ENCODE results near the gene BCL3.
"Not testable (repeated sequence)": the region's sequence is repeated elsewhere in the genome, so short reads cannot be mapped to it uniquely, and the experiment has no call there.

The BCL3 gene, protein sequence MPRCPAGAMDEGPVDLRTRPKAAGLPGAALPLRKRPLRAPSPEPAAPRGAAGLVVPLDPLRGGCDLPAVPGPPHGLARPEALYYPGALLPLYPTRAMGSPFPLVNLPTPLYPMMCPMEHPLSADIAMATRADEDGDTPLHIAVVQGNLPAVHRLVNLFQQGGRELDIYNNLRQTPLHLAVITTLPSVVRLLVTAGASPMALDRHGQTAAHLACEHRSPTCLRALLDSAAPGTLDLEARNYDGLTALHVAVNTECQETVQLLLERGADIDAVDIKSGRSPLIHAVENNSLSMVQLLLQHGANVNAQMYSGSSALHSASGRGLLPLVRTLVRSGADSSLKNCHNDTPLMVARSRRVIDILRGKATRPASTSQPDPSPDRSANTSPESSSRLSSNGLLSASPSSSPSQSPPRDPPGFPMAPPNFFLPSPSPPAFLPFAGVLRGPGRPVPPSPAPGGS

DNA sequence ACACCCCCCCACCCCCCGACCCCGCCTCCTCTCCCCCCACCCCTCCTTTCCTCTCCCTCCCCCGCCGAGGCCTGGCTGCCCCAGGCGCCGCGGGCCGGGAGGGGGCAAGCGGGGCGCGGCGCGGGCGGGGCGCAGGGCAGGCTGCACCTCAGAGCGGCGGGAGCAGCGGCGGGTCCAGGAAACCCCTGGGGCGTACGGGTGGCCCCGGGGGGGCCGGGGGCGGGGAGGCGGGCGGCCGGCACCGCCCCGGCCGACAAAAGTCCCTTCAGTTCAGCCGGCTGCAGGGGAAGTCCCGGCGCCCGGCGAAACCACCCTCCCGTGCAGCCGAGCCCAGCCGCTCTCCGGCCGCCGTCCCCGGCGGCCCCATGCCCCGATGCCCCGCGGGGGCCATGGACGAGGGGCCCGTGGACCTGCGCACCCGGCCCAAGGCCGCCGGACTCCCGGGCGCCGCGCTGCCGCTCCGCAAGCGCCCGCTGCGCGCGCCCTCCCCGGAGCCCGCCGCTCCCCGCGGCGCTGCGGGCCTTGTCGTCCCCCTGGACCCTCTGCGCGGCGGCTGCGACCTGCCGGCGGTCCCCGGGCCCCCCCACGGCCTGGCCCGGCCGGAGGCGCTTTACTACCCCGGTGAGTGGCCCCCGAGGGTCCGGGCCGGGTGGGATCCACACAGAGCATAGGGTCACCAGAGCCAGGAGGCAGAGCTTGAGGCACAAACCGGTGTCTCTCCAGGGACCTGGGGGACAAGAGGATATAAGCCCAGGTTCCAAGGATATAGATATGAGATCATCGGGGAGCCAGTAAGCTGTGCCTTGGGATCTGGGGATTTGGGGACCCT, at the start of gene BCL3:
Gene BCL3, plus strand, starts transcription at position 283 of the 829 bp plus-strand sequence. Its CDS starts 83 bp downstream, at position 366.
- no peak for DNase-seq (ENCODE audit: low spot score)

GRCh38 chr19:44700547-44700946, 48.0 kb upstream of the BCL3 start:
- DNase-seq (ENCODE audit: low spot score), result no peak

- no peak for DNase-seq (ENCODE audit: low spot score)
Observed at GRCh38 chr19:44701228-44701627, 47.3 kb upstream of the BCL3 start.

DNA sequence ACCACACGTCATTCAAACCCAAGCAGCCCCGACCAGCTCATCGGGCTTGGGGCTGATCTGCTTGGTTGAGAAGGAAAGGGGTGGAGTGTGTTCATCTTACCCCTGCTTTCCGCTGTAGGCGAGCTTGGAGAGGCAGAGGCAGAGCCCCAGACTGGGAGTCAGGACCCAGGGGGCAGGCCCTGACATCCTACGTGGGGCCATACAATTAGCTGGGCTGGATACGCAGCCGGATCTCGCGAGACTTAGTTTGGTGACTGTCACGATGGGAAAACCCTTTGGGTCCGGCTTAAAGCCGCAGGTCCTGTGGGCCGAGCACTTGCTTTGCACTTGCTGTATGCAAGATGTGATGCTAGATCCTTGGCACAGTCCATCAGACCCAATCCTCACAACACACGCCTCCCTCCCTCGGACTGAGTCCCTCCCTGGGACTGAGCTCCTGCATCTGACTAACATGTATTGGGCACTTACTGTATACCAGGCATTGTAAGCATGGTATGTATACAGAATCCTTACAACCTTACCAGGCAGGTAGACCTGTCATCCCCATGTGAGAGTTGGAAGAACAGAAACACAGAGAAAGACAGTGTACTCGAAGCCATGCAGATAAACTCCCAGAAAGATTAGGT, 45.8 kb upstream of the BCL3 start:
- no peak for DNase-seq (ENCODE audit: low spot score)

DNA sequence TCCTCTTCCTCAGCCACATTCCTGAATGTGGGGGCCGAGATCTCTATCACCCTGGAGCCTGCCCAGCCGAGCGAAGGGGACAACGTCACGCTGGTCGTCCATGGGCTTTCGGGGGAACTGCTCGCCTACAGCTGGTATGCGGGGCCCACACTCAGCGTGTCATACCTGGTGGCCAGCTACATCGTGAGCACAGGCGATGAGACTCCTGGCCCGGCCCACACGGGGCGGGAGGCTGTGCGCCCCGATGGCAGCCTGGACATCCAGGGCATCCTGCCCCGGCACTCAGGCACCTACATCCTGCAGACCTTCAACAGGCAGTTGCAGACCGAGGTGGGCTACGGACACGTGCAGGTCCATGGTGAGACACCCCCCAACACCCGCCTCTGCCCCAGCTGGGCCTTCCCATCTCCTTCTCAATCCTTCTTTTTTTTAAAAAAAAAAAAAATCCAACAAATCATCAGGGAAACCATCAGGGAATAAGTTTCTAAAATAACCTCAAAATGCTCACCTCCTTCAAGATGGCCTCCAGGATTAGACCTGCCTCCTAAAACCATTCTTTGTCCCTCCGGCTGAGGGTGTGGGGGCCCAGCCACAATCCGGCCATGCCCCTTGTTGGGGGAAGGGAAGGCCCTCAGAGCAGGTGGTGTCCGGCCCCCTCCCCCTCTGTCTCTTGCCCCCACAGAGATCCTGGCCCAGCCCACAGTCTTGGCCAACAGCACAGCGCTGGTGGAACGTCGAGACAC, 45.0 kb upstream of the BCL3 start:
- DNase-seq (ENCODE audit: low spot score), result no peak

DNA sequence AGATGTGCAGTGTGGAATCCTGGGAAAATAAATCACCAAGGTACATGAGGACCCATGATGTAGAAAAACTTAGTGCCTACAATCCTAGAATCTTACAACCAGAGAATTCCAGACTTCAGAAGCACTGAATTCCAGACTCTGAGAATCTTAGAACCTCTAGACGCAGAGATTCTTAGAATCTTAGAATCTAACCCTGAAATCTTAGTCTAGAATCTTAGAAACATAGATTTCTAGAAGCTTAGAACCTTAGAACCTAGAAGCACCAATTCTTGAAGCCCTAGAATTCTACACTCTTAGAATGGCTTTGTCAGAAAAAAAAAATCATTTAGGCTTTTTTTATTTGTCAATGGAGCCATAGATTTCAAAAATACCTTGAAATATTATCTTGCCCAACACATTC, 43.5 kb upstream of the BCL3 start:
- DNase-seq (ENCODE audit: low spot score), result no peak

DNA sequence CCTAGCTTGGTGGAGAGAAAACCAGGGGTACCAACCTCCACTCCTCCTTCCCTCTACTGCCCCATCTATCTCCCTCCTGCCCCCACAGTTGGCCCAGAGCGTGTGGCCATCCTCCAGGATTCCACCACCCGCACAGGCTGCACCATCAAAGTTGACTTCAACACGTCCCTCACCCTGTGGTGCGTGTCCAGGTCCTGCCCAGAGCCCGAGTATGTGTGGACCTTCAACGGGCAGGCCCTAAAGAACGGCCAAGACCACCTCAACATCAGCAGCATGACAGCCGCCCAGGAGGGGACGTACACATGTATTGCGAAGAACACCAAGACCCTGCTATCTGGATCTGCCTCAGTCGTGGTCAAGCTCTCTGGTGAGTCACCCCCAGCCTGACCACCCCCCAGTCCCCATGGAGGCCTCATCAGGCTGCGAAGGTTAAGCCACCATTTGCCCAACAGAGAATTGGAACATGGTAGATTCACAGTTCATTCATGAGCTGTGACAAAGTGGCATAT, 43.0 kb upstream of the BCL3 start:
- no peak for DNase-seq (ENCODE audit: low spot score)

- DNase-seq (ENCODE audit: low spot score), result no peak
Observed at GRCh38 chr19:44706506-44707236, 41.8 kb upstream of the BCL3 start.

GRCh38 chr19:44707794-44708193, 40.7 kb upstream of the BCL3 start:
- no peak for DNase-seq (ENCODE audit: low spot score)

GRCh38 chr19:44708940-44709339, 39.6 kb upstream of the BCL3 start:
- DNase-seq (ENCODE audit: low spot score), result no peak

DNA sequence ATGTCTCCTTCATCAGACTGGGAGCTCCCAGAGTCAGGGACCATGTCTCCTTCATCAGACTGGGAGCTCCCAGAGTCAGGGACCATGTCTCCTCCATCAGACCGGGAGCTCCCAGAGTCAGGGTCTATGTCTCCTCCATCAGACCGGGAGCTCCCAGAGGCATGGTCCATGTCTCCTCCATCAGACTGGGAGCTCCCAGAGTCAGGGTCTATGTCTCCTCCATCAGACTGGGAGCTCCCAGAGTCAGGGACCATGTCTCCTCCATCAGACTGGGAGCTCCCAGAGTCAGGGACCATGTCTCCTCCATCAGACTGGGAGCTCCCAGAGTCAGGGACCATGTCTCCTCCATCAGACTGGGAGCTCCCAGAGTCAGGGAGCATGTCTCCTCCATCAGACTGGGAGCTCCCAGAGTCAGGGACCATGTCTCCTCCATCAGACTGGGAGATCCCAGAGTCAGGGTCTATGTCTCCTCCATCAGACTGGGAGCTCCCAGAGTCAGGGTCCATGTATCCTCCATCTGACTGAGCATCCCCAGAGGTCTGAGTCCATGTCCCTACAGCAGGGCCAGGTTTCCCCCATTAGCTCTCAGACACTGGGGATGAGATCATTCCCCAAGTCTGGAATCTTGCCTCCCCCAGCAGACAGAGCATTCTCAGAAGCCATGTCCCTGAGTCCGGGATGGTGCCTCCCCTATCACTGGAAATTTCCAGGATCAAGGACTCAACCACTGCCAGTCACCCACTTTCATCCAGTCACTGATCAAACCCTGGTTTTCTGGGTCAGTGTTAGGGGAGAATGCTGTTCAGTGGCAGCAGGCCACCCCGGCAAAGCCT, 38.9 kb upstream of the BCL3 start:
- DNase-seq (ENCODE audit: low spot score), result not testable (repeated sequence)

- no peak for DNase-seq (ENCODE audit: low spot score)
Observed at GRCh38 chr19:44710483-44710882, 38.0 kb upstream of the BCL3 start.

DNA sequence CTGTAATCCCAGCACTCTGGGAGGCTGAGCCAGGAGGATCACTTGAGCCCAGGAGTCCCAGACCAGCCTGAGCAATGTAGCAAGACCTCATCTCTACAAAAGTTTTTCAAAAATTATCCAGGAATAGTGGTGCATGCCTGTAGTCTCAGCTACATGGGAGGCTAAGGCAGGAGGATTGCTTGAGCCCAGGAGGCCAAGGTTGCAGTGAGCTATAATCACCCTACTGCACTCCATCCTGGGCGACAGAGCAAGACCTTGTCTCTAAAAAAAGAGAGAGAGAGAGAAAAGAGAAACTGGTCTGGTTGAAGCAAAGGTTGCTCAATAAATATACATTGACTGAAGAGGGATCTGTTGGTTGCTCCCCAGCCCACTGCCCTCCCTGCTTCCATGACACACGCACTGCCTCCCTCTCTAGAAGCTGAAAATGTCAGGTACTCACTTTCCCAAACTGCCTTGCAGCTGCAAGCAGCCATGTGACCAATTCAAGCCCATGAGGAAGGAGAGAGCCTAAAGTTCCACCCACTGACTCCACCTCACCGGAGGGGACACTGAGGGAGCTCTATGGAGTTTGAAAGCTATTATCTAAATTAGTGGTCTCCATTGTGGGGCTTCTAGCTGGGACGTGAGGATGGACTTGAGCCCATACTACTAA, 35.5 kb upstream of the BCL3 start:
- DNase-seq (ENCODE audit: low spot score), result no peak

DNA sequence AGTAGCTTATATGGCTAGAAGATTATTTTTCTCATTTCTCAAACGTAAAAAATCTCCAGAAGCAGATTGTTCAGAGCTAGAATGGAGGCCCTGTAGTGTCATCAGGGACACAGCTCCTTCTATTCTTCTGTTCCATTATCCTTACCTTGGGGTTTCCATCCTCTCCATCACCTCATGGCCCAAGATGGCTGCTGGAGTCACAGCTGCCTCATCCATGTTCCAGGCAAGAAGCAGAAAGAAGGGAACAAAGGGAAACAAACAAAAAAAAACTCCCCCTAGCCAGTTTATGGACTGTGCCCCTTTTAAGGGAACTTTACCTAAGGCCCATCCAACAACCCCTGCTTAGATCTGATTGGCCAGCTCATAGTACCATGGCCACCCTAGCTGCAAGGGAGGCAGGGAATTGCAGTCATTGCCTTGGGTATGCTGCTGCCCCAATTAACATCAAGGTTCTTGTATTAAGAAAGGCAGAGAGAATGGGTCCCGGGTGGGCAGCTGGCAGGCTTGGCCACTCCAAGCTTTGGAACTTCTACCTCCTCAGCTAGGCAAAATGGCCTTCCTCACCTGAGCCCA, 33.8 kb upstream of the BCL3 start:
- DNase-seq (ENCODE audit: low spot score), result no peak

DNA sequence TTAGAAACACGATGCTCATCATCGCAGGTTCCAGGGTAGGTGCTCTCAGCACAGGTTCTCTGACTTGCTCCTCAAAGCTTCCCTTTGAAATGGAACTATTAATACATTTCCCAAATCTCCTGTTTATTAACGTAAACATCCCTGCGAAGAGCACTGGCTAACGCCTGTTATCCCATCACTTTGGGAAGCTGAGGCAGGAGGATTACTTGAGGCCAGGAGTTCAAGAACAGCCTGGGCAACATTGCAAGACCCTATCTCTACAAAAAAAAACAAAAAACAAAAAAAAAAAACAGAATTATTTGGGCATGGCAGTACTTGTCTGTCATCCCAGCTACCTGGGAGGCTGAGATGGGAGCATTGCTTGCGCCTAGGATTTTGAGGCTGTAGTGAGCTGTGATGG, 30.9 kb upstream of the BCL3 start:
- DNase-seq (ENCODE audit: low spot score), result no peak

DNA sequence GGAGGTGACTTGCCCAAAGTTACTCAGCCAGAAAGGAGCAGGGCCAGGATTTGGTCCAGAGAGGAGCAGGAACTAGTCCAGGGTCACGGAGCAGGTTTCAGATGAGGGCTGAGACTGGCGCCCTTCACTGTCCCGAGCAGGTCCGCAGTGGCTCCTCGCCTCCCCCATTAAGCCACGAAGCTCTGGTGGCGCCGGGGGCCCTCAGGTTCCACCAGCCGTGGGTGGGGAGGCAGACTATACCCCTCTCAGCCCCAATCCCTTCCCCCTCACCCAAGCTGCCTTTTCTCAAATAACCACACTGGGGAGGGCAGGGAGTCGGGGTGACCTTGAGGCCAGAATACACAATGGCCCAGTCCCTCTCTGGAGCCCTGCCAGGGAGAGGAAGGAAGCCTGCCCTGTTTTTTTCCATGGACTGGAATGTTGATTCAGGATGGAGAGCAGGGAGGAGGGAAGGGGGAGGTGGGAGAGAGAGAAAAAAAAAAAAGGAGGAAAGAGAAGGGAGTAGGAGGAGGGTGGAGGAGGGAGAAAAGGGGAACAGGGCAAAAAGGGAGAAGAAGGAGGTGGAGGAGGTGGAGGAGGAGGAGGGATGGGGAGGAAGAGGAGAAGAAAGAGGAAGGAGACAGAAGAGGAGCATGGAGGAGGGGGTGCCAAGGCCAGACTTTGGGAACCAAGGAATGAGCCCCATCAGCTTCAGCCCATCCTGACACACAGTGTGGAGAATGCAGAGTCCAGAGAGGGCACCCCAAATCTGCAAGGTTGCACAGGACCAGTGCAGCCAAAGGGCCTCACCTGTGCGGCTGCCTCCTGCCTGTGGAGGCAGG, 29.9 kb upstream of the BCL3 start:
- no peak for DNase-seq (ENCODE audit: low spot score)

GRCh38 chr19:44719262-44719701, 29.2 kb upstream of the BCL3 start:
- no peak for DNase-seq (ENCODE audit: low spot score)

DNA sequence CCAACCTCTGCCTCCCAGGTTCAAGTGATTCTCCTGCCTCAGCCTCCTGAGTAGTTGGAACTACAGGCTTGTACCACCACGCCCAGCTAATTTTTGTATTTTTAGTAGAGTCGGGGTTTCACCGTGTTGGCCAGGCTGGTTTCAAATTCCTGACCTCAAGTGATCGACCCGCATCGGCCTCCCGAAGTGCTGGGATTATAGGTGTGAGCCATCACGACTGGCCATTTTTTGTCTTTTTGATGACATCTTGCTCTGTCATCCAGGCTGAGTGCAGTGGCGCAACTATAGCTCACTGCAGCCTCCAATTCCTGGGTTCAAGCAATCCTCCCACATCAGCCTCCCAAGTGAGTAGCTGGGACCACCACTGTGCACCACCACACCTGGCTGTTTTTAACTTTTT, 28.1 kb upstream of the BCL3 start:
- not testable (repeated sequence) for DNase-seq (ENCODE audit: low spot score)
